IMR-90 (cell line): ENCODE results near the gene YPEL4. TPM values are rescaled to one million over a fixed set of nuclear protein-coding genes. Genes with fewer than 3 reads are reported as not detected.

ENCODE experiments used
- ATAC-seq: fragments of 200-7000 bp; cut with Tn5 transposase; 2 replicates; pipeline ENCODE4 v1.9.1; 2020; ENCODE audit warnings: low read depth, mild to moderate bottlenecking, moderate library complexity
- BruUV-seq: library from RNA; stranded (reverse); fragments of 400-500 nt; replicated peaks from 2 replicates; lab custom pipeline; 2021; lab: Mats Ljungman, UMichigan
- CTCF ChIA-PET: fragments of 300-600 bp; formaldehyde crosslinking; extraction: SDS; loops from one replicate; lab custom pipeline; 2021; ENCODE audit warnings: antibody characterized with exemption; lab: Yijun Ruan, JAX
- POLR2A ChIA-PET: fragments of 300-600 bp; sonication (Branson Sonifier 250); formaldehyde crosslinking; loops from one replicate; lab custom pipeline; 2022; ENCODE audit warnings: antibody characterized with exemption; ENCODE audit not compliant: unreplicated experiment; lab: Charles Lee
- DNase-seq: peaks from one replicate; pipeline ENCODE4 v3.0.0; 2013
- H2AFZ ChIP-seq: replicated peaks from 2 replicates; pipeline ENCODE3; 2013; ENCODE audit warnings: low read length, mild to moderate bottlenecking; ENCODE audit not compliant: poor library complexity
- H2AK5ac ChIP-seq: 2 replicates; pipeline ENCODE4 v1.6.1; 2013; ENCODE audit warnings: low read depth, low read length, inconsistent platforms
- H2AK9ac ChIP-seq: replicated peaks from 2 replicates; pipeline ENCODE3; 2013; ENCODE audit warnings: mild to moderate bottlenecking, low read depth, low read length, moderate library complexity; ENCODE audit not compliant: poor library complexity
- H2BK120ac ChIP-seq: 2 replicates; pipeline ENCODE4 v1.6.1; 2013; ENCODE audit warnings: low read depth, low read length, inconsistent platforms
- H2BK15ac ChIP-seq: 3 replicates; pipeline ENCODE4 v1.6.1; 2013; ENCODE audit warnings: low read depth, low read length, inconsistent platforms
- H2BK20ac ChIP-seq: 2 replicates; pipeline ENCODE4 v1.6.1; 2013; ENCODE audit warnings: low read depth, mild to moderate bottlenecking, inconsistent platforms, low read length, moderate library complexity
- H2BK5ac ChIP-seq: 2 replicates; pipeline ENCODE4 v1.6.1; 2013; ENCODE audit warnings: mild to moderate bottlenecking, low read depth, low read length, inconsistent platforms; ENCODE audit not compliant: poor library complexity, severe bottlenecking
- H3K14ac ChIP-seq: replicated peaks from 2 replicates; pipeline ENCODE4 v1.6.1; 2013; ENCODE audit warnings: low read depth, low read length, inconsistent platforms
- H3K18ac ChIP-seq: 2 replicates; pipeline ENCODE4 v1.6.1; 2013; ENCODE audit warnings: low read depth, low read length, control low read depth
- H3K23ac ChIP-seq: 2 replicates; pipeline ENCODE4 v1.6.1; 2013; ENCODE audit warnings: low read depth, low read length, inconsistent platforms
- H3K27ac ChIP-seq: 2 replicates; pipeline ENCODE4 v1.5.1; 2013; ENCODE audit warnings: mild to moderate bottlenecking, control low read depth, low read length; ENCODE audit not compliant: insufficient read depth
- H3K27me3 ChIP-seq: 2 replicates; pipeline ENCODE4 v1.6.1; 2013; ENCODE audit warnings: low read length; ENCODE audit not compliant: control insufficient read depth, insufficient read depth
- H3K36me3 ChIP-seq: 2 replicates; pipeline ENCODE4 v1.6.1; 2013; ENCODE audit warnings: low read length, mixed read lengths; ENCODE audit not compliant: control insufficient read depth, insufficient read depth
- H3K4ac ChIP-seq: 2 replicates; pipeline ENCODE4 v1.6.1; 2013; ENCODE audit warnings: low read depth, low read length, inconsistent platforms
- H3K4me1 ChIP-seq: 2 replicates; pipeline ENCODE4 v1.6.1; 2013; ENCODE audit warnings: low read length, mixed read lengths; ENCODE audit not compliant: control insufficient read depth, insufficient read depth
- H3K4me2 ChIP-seq: 2 replicates; pipeline ENCODE4 v1.6.1; 2013; ENCODE audit warnings: low read depth, mild to moderate bottlenecking, control low read depth, low read length, moderate library complexity
- H3K4me3 ChIP-seq: 2 replicates; pipeline ENCODE4 v1.5.1; 2013; ENCODE audit warnings: low read depth, mild to moderate bottlenecking, control low read depth, low read length, moderate library complexity; ENCODE audit not compliant: insufficient read depth
- H3K56ac ChIP-seq: 2 replicates; pipeline ENCODE4 v1.6.1; 2013; ENCODE audit warnings: low read length, inconsistent platforms; ENCODE audit not compliant: insufficient read depth; ENCODE audit errors: extremely low read depth
- H3K79me1 ChIP-seq, 2 experiments: 2 replicates each; pipeline ENCODE4 v1.6.1; 2013; ENCODE audit warnings: low read length in 2 of 2, inconsistent platforms in 1 of 2, low read depth in 1 of 2
- H3K9ac ChIP-seq: 2 replicates; pipeline ENCODE4 v1.6.1; 2013; ENCODE audit warnings: low read depth, low read length, control low read depth
- H3K9me1 ChIP-seq: 2 replicates; pipeline ENCODE4 v1.6.1; 2013; ENCODE audit warnings: low read length, inconsistent platforms; ENCODE audit not compliant: insufficient read depth
- H3K9me3 ChIP-seq: 2 replicates; pipeline ENCODE4 v1.6.1; 2013; ENCODE audit warnings: low read length; ENCODE audit not compliant: control insufficient read depth, insufficient read depth
- H4K20me1 ChIP-seq: 2 replicates; pipeline ENCODE4 v1.6.1; 2013; ENCODE audit warnings: low read length, inconsistent platforms; ENCODE audit not compliant: insufficient read depth
- H4K5ac ChIP-seq: 2 replicates; pipeline ENCODE4 v1.6.1; 2013; ENCODE audit warnings: mild to moderate bottlenecking, low read depth, low read length, control low read depth
- H4K8ac ChIP-seq, 2 experiments: 2 replicates each; pipeline ENCODE4 v1.6.1; 2013; ENCODE audit warnings: low read depth in 2 of 2, low read length in 2 of 2, control low read depth in 1 of 2, inconsistent platforms in 1 of 2
- H4K91ac ChIP-seq: 2 replicates; pipeline ENCODE4 v1.6.1; 2013; ENCODE audit warnings: low read depth, low read length, inconsistent platforms; ENCODE audit not compliant: insufficient read depth
- BHLHE40 ChIP-seq: fragments of 150-350 bp; IDR thresholded peaks from 2 replicates; pipeline ENCODE4 v1.6.1; 2016; ENCODE audit warnings: mild to moderate bottlenecking, low read depth, low read length
- CEBPB ChIP-seq: IDR thresholded peaks from 2 replicates; pipeline ENCODE4 v1.6.1; 2012; ENCODE audit warnings: low read depth, low read length, improper control_type of control experiment
- CHD1 ChIP-seq: IDR thresholded peaks from 2 replicates; pipeline ENCODE4 v1.6.1; 2012; ENCODE audit warnings: low read depth, low read length, improper control_type of control experiment
- FOS ChIP-seq: fragments of 150-350 bp; IDR thresholded peaks from 2 replicates; pipeline ENCODE4 v1.6.1; 2016; ENCODE audit warnings: low read depth, low read length
- MAFK ChIP-seq: IDR thresholded peaks from 2 replicates; pipeline ENCODE4 v1.6.1; 2012; ENCODE audit warnings: low read depth, low read length, improper control_type of control experiment
- MAZ ChIP-seq: IDR thresholded peaks from 2 replicates; pipeline ENCODE4 v1.6.1; 2012; ENCODE audit warnings: low read depth, mild to moderate bottlenecking, low read length, improper control_type of control experiment, moderate library complexity, borderline replicate concordance
- MXI1 ChIP-seq: IDR thresholded peaks from 2 replicates; pipeline ENCODE4 v1.6.1; 2012; ENCODE audit warnings: low read depth, mild to moderate bottlenecking, low read length, moderate library complexity, borderline replicate concordance
- NFE2L2 ChIP-seq: fragments of 150-350 bp; IDR thresholded peaks from 2 replicates; pipeline ENCODE4 v1.6.1; 2016; ENCODE audit warnings: low read depth, mild to moderate bottlenecking, low read length
- POLR2A ChIP-seq: IDR thresholded peaks from 2 replicates; pipeline ENCODE4 v1.6.1; 2012; ENCODE audit warnings: mild to moderate bottlenecking, low read depth, low read length
- RAD21 ChIP-seq: IDR thresholded peaks from 2 replicates; pipeline ENCODE4 v1.6.1; 2012; ENCODE audit warnings: low read length, improper control_type of control experiment
- RCOR1 ChIP-seq: IDR thresholded peaks from 2 replicates; pipeline ENCODE4 v1.6.1; 2012; ENCODE audit warnings: mild to moderate bottlenecking, low read length, improper control_type of control experiment; ENCODE audit not compliant: insufficient replicate concordance
- RFX5 ChIP-seq: IDR thresholded peaks from 2 replicates; pipeline ENCODE4 v1.8.0; 2012; ENCODE audit warnings: low read depth, mild to moderate bottlenecking, low read length, moderate library complexity
- SMC3 ChIP-seq: fragments of 150-350 bp; IDR thresholded peaks from 2 replicates; pipeline ENCODE4 v1.6.1; 2016; ENCODE audit warnings: low read depth, mild to moderate bottlenecking, antibody characterized with exemption, low read length, moderate library complexity
- WGBS, 2 experiments: methylation state at CpG; one replicate each; pipeline versions ENCODE4 v1.1.5 to v1.1.7; 2013; ENCODE audit warnings: missing lambda C conversion rate in 2 of 2; ENCODE audit not compliant: insufficient read length in 1 of 2; ENCODE audit errors: extremely low coverage in 2 of 2; 5-methylcytosine and 5-hydroxymethylcytosine counted together
- dilution Hi-C: fragments of 300-500 bp; cut with HindIII; formaldehyde crosslinking; loops from one replicate; pipeline ENCODE4 v1.14.3; 2018; ENCODE audit warnings: low sequenced_read_pairs; ENCODE audit not compliant: unreplicated experiment
- in situ Hi-C: fragments of 300-500 bp; cut with MboI; formaldehyde crosslinking; loops from 3 replicates; pipeline ENCODE4 v1.14.3; 2019; ENCODE audit warnings: low sequenced_read_pairs, inconsistent platforms, mixed read lengths
- intact Hi-C: fragments of 100-400 bp; cut with micrococcal nuclease; formaldehyde crosslinking; loops from 2 replicates; pipeline ENCODE4 v1.10.0; 2022
- polyA plus RNA-seq, 3 experiments: library from polyadenylated mRNA; depleted of rRNA; stranded (reverse); fragments of >200 nt; gene quantifications; 2 replicates each; pipeline ENCODE4 v1.2.3, GENCODE V29; 2012; ENCODE audit warnings: low replicate concordance in 1 of 3
- total RNA-seq: library from RNA; depleted of rRNA; stranded (reverse); fragments of >200 nt; gene quantifications from 2 replicates; pipeline ENCODE4 v1.2.3, GENCODE V29; 2012
- TF ChIP-seq, protein P1 (sequence below): fragments of 150-350 bp; IDR thresholded peaks from 2 replicates; pipeline ENCODE4 v1.6.1; 2017; ENCODE audit warnings: mild to moderate bottlenecking, antibody characterized with exemption, low read length, low read depth
- TF ChIP-seq, protein P2 (sequence below): fragments of 150-350 bp; IDR thresholded peaks from 2 replicates; pipeline ENCODE4 v1.6.1; 2016; ENCODE audit warnings: low read depth, mild to moderate bottlenecking, low read length, moderate library complexity, borderline replicate concordance
- TF ChIP-seq, protein P3 (sequence below): conservative IDR thresholded peaks from 2 replicates; pipeline ENCODE4 v1.5.1; 2012; ENCODE audit warnings: mild to moderate bottlenecking, low read depth, low read length, improper control_type of control experiment

YPEL4 gene
- total and polyA plus RNA-seq, 2 of the 4 experiments (the other 2 are of a cell fraction), result 0.18 to 0.79 TPM

DNA sequence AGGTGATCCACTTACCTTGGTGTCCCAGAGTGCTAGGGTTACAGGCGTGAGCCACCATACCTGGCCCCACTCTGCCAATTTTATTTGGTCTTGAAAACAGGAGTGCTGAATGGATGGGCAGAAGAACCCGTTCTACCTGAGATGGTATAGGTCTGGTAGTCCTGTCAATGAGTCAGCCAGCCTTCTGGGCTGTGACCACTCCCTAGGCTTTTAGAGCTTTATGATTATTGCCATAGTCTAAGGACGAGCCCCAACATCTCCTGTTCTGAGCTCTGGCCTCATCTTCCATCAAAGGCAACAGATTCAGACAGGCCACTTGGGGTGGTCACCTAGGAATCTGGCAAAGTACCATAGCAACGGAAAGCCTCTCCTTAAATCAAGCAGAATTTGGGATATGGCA is 29.7 kb upstream of the YPEL4 start:
- WGBS, 2 experiments, result 100% methylated on average over 1 of the region's 4 CpGs; no CpG with 5 or more reads in 1 of the 2 experiments
- no peak overlapping the region for H2BK15ac ChIP-seq
- intact Hi-C loops (no loop called here), dilution Hi-C loops (no loop called here), in situ Hi-C loops (no loop called here)
- no peak for TF ChIP-seq RFX5
- TF ChIP-seq MAFK, result no peak
- no peak for TF ChIP-seq FOS
- no peak for TF ChIP-seq RAD21
- TF ChIP-seq CEBPB, result no peak
- TF ChIP-seq MAZ, result no peak
- TF ChIP-seq RCOR1, result no peak
- TF ChIP-seq, protein P1, sequence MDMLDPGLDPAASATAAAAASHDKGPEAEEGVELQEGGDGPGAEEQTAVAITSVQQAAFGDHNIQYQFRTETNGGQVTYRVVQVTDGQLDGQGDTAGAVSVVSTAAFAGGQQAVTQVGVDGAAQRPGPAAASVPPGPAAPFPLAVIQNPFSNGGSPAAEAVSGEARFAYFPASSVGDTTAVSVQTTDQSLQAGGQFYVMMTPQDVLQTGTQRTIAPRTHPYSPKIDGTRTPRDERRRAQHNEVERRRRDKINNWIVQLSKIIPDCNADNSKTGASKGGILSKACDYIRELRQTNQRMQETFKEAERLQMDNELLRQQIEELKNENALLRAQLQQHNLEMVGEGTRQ, result no peak
- TF ChIP-seq, protein P2, sequence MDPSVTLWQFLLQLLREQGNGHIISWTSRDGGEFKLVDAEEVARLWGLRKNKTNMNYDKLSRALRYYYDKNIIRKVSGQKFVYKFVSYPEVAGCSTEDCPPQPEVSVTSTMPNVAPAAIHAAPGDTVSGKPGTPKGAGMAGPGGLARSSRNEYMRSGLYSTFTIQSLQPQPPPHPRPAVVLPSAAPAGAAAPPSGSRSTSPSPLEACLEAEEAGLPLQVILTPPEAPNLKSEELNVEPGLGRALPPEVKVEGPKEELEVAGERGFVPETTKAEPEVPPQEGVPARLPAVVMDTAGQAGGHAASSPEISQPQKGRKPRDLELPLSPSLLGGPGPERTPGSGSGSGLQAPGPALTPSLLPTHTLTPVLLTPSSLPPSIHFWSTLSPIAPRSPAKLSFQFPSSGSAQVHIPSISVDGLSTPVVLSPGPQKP, result no peak
- no peak for TF ChIP-seq MXI1
- no peak for TF ChIP-seq CHD1
- no peak for TF ChIP-seq NFE2L2
- TF ChIP-seq, protein P3, sequence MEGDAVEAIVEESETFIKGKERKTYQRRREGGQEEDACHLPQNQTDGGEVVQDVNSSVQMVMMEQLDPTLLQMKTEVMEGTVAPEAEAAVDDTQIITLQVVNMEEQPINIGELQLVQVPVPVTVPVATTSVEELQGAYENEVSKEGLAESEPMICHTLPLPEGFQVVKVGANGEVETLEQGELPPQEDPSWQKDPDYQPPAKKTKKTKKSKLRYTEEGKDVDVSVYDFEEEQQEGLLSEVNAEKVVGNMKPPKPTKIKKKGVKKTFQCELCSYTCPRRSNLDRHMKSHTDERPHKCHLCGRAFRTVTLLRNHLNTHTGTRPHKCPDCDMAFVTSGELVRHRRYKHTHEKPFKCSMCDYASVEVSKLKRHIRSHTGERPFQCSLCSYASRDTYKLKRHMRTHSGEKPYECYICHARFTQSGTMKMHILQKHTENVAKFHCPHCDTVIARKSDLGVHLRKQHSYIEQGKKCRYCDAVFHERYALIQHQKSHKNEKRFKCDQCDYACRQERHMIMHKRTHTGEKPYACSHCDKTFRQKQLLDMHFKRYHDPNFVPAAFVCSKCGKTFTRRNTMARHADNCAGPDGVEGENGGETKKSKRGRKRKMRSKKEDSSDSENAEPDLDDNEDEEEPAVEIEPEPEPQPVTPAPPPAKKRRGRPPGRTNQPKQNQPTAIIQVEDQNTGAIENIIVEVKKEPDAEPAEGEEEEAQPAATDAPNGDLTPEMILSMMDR, result no peak
- no peak for TF ChIP-seq SMC3
- TF ChIP-seq POLR2A, result no peak
- TF ChIP-seq BHLHE40, result no peak
- no peaks in the 10 kb centered on the region for H3K9me3 ChIP-seq
- ATAC-seq, result peak; percentile 18; the same call in 1 of the 2 replicates
- H3K4me3 ChIP-seq, result no peak overlapping the region
- no peak overlapping the region for H3K18ac ChIP-seq
- no peak overlapping the region for H4K8ac ChIP-seq
- no peak overlapping the region for H3K27ac ChIP-seq
- H2BK20ac ChIP-seq, result no peak overlapping the region
- no peak overlapping the region for H2AK9ac ChIP-seq
- H3K79me1 ChIP-seq, result peaks cover 57 to 73% of the 10 kb centered on the region in 2 experiments
- H3K36me3 ChIP-seq, result peaks cover 22% of the 10 kb centered on the region
- no peak overlapping the region for H3K4ac ChIP-seq
- H3K14ac ChIP-seq, result no peak overlapping the region
- H3K4me1 ChIP-seq, result peaks cover 4% of the 10 kb centered on the region
- H3K27me3 ChIP-seq, result no peaks in the 10 kb centered on the region
- POLR2A ChIA-PET, result no interaction called here
- H4K5ac ChIP-seq, result no peak overlapping the region
- H2BK5ac ChIP-seq, result no peak overlapping the region
- no peak overlapping the region for H3K23ac ChIP-seq
- H2AK5ac ChIP-seq, result no peak overlapping the region
- CTCF ChIA-PET, result no interaction called here
- no peak overlapping the region for H4K91ac ChIP-seq
- 0 out of 2 replicates have a peak, but pooled peaks cover 9% of the 10 kb centered on the region for H3K9me1 ChIP-seq
- H4K20me1 ChIP-seq, result peaks cover 46% of the 10 kb centered on the region
- H2AFZ ChIP-seq, result no peak overlapping the region
- H3K4me2 ChIP-seq, result no peak overlapping the region
- no peak for DNase-seq
- no peak overlapping the region for H3K56ac ChIP-seq
- H2BK120ac ChIP-seq, result no peak overlapping the region
- no peak overlapping the region for H3K9ac ChIP-seq
- no TSS peak for BruUV-seq
